ENCODE results near the gene CD22. TPM values are rescaled to one million over a fixed set of nuclear protein-coding genes. Genes with fewer than 3 reads are reported as not detected.

Gene CD22
- total RNA-seq, 1 donor from 2014 or later, result not detected

- Histone ChIP-seq H3K4me3 (no peak overlapping the region), H3K4me1 (no peaks in the 10 kb centered on the region), H3K9me3 (replicated peaks) (no peaks in the 10 kb centered on the region), H3K27ac (replicated peaks) (no peak overlapping the region), H3K36me3 (no peaks in the 10 kb centered on the region), H3K27me3 (ENCODE audit: low read depth) (peaks cover 81% of the 10 kb centered on the region)
- intact Hi-C loops (cut with micrococcal nuclease), result no loop called here
- no peak for TF ChIP-seq CTCF (IDR thresholded peaks at IDR 0.05; ENCODE audit: borderline replicate concordance)
- DNase-seq, result no peak
These were observed 38.4 kb upstream of the CD22 start for GRCh38 chr19:35290381-35291127.

- no peaks in the 10 kb centered on the region for H3K9me3 ChIP-seq (replicated peaks)
- DNase-seq, result no peak
- H3K27me3 ChIP-seq (ENCODE audit: low read depth), result peaks cover 80% of the 10 kb centered on the region
These were observed 37.7 kb upstream of the CD22 start for GRCh38 chr19:35291259-35291658.

GRCh38 chr19:35291916-35292315 is 37.1 kb upstream of the CD22 start, which contains the start of gene MAG:
TSS of gene MAG (plus strand) at chr19:35292161. CDS start at chr19:35295409, 3,248 bp downstream.
- TF ChIP-seq CTCF (IDR thresholded peaks at IDR 0.05; ENCODE audit: borderline replicate concordance), result no peak
- H3K27me3 ChIP-seq (ENCODE audit: low read depth), result peaks cover 74% of the 10 kb centered on the region
- DNase-seq, result no peak

More at GRCh38 chr19:35291259-35291658, 37.7 kb upstream of the CD22 start:
- H3K4me3 ChIP-seq, result no peak overlapping the region
- H3K4me1 ChIP-seq, result no peaks in the 10 kb centered on the region
- intact Hi-C loops (cut with micrococcal nuclease), result no loop called here
- H3K36me3 ChIP-seq, result no peaks in the 10 kb centered on the region
- H3K27ac ChIP-seq (replicated peaks), result no peak overlapping the region
- no peak for TF ChIP-seq CTCF (IDR thresholded peaks at IDR 0.05; ENCODE audit: borderline replicate concordance)

GRCh38 chr19:35292421-35293362 is 36.3 kb upstream of the CD22 start:
- Histone ChIP-seq H3K9me3 (replicated peaks) (no peaks in the 10 kb centered on the region), H3K4me1 (no peaks in the 10 kb centered on the region), H3K27ac (replicated peaks) (no peak overlapping the region), H3K27me3 (ENCODE audit: low read depth) (peaks cover 70% of the 10 kb centered on the region), H3K4me3 (no peak overlapping the region), H3K36me3 (no peaks in the 10 kb centered on the region)
- intact Hi-C loops (cut with micrococcal nuclease), result no loop called here
- TF ChIP-seq CTCF (IDR thresholded peaks at IDR 0.05; ENCODE audit: borderline replicate concordance), result no peak
- no peak for DNase-seq

More at GRCh38 chr19:35291916-35292315, 37.1 kb upstream of the CD22 start, which contains the start of gene MAG:
- Histone ChIP-seq H3K9me3 (replicated peaks) (no peaks in the 10 kb centered on the region), H3K4me3 (no peak within 1 kb of the TSS), H3K27ac (replicated peaks) (no peak within 1 kb of the TSS), H3K36me3 (no peaks in the 10 kb centered on the region), H3K4me1 (no peaks in the 10 kb centered on the region)
- intact Hi-C loops (cut with micrococcal nuclease), result no loop called here

GRCh38 chr19:35293363-35293739 is 35.6 kb upstream of the CD22 start:
- H3K4me1 ChIP-seq, result no peaks in the 10 kb centered on the region
- no peak for TF ChIP-seq CTCF (IDR thresholded peaks at IDR 0.05; ENCODE audit: borderline replicate concordance)
- DNase-seq, result no peak
- no peaks in the 10 kb centered on the region for H3K36me3 ChIP-seq
- no peak overlapping the region for H3K4me3 ChIP-seq
- no peaks in the 10 kb centered on the region for H3K9me3 ChIP-seq (replicated peaks)
- intact Hi-C loops (cut with micrococcal nuclease), result no loop called here
- H3K27me3 ChIP-seq (ENCODE audit: low read depth), result peaks cover 76% of the 10 kb centered on the region
- no peak overlapping the region for H3K27ac ChIP-seq (replicated peaks)
